K562 (cell line): ENCODE data around the gene CAAP1. TPM values are rescaled to one million over a fixed set of nuclear protein-coding genes. Genes with fewer than 3 reads are reported as not detected.
A peak's percentile ranks its signal among the peaks of the same experiment; 100 is the strongest.

Source experiments
- ATAC-seq: fragments of 200-7000 bp; cut with Tn5 transposase; 3 replicates; pipeline ENCODE4 v1.9.1; 2020; ENCODE audit warnings: moderate library complexity
- BruUV-seq: library from RNA; stranded (reverse); fragments of 400-500 nt; replicated peaks from 2 replicates; lab custom pipeline; 2021; lab: Mats Ljungman, UMichigan
- CTCF ChIA-PET: fragments of 300-600 bp; formaldehyde crosslinking; extraction: SDS; loops from one replicate; lab custom pipeline; 2021; ENCODE audit warnings: low intra/inter-chr PET ratio; lab: Yijun Ruan, JAX
- POLR2A ChIA-PET: fragments of 300-600, 350-650 bp; sonication (Branson Sonifier 250); formaldehyde crosslinking; extraction: SDS; loops from one replicate; lab custom pipeline; 2021; ENCODE audit warnings: antibody characterized with exemption, inconsistent platforms; lab: Yijun Ruan, JAX
- DNase-seq, 4 experiments: peaks; one replicate each; pipeline versions ENCODE4 v3.0.0 to v3.0.0-alpha.2; 2011 to 2018; ENCODE audit warnings: low spot score in 3 of 4, mixed read lengths in 3 of 4; ENCODE audit errors: extremely low read depth in 1 of 4
- FAIRE-seq: peaks from 2 replicates; lab custom pipeline; 2011; peaks lifted over from hg19 to GRCh38; lab: Jason Lieb, UNC
- H2AFZ ChIP-seq: 2 replicates; pipeline ENCODE4 v1.6.0; 2011; ENCODE audit warnings: low read depth, low read length, control low read depth, inconsistent platforms
- H3K27ac ChIP-seq: fragments of 200-600 bp; 3 replicates; pipeline ENCODE4 v1.8.0; 2011; ENCODE audit warnings: low read depth, mild to moderate bottlenecking, control low read depth, inconsistent platforms, low read length, moderate library complexity, mixed read lengths; ENCODE audit errors: extremely low read depth
- H3K27me3 ChIP-seq, 2 experiments: fragments of 300-600 bp in 1 of 2; 2 replicates in 1 of 2; 3 replicates in 1 of 2; pipeline versions ENCODE4 v1.6.0 to v1.8.0; 2011; ENCODE audit warnings: inconsistent platforms in 2 of 2, low read length in 2 of 2, mild to moderate bottlenecking in 1 of 2, mixed read lengths in 1 of 2, moderate library complexity in 1 of 2; ENCODE audit not compliant: control insufficient read depth in 2 of 2, insufficient read depth in 2 of 2
- H3K36me3 ChIP-seq: fragments of 300-600 bp; 3 replicates; pipeline ENCODE4 v1.8.0; 2011; ENCODE audit warnings: mild to moderate bottlenecking, low read length, inconsistent platforms; ENCODE audit not compliant: control insufficient read depth, insufficient read depth
- H3K4me1 ChIP-seq, 2 experiments: fragments of 200-600 bp in 1 of 2; replicated peaks in 1 of 2; 2 replicates in 1 of 2; 3 replicates in 1 of 2; pipeline versions ENCODE4 v1.5.1 to v1.8.0; 2011; ENCODE audit warnings: inconsistent platforms in 2 of 2, low read length in 2 of 2, mild to moderate bottlenecking in 1 of 2, mixed read lengths in 1 of 2, moderate library complexity in 1 of 2; ENCODE audit not compliant: control insufficient read depth in 2 of 2, insufficient read depth in 2 of 2
- H3K4me2 ChIP-seq: 2 replicates; pipeline ENCODE4 v1.6.1; 2011; ENCODE audit warnings: low read length, control low read depth, inconsistent platforms, mixed read lengths; ENCODE audit not compliant: insufficient read depth
- H3K4me3 ChIP-seq: fragments of 200-600 bp; sonication (generic), shearing (Covaris generic); 2 replicates; pipeline ENCODE4 v1.5.1; 2016; ENCODE audit warnings: control low read depth, inconsistent platforms
- H3K79me2 ChIP-seq: fragments of 200-600 bp; 3 replicates; pipeline ENCODE4 v1.8.0; 2011; ENCODE audit warnings: low read length, inconsistent platforms; ENCODE audit not compliant: control insufficient read depth, insufficient read depth
- H3K9ac ChIP-seq, 2 experiments: 2 replicates each; pipeline versions ENCODE4 v1.6.0 to v1.6.1; 2011; ENCODE audit warnings: low read depth in 2 of 2, low read length in 2 of 2, control low read depth in 1 of 2, inconsistent platforms in 1 of 2, mild to moderate bottlenecking in 1 of 2, mixed read lengths in 1 of 2; ENCODE audit not compliant: insufficient read depth in 1 of 2
- H3K9me1 ChIP-seq: one replicate; pipeline ENCODE4 v1.6.0; 2011; ENCODE audit warnings: inconsistent platforms, mild to moderate bottlenecking, low read length, moderate library complexity; ENCODE audit not compliant: control insufficient read depth, insufficient read depth
- H3K9me3 ChIP-seq: replicated peaks from 2 replicates; pipeline ENCODE4 v1.5.1; 2011; ENCODE audit warnings: low read depth, low read length, inconsistent platforms; ENCODE audit not compliant: control insufficient read depth, insufficient read depth
- H4K20me1 ChIP-seq: replicated peaks from 2 replicates; pipeline ENCODE4 v1.6.1; 2011; ENCODE audit warnings: low read length, inconsistent platforms, mixed read lengths; ENCODE audit not compliant: control insufficient read depth, insufficient read depth
- CEBPB ChIP-seq: fragments of 450-650 bp; IDR thresholded peaks from 2 replicates; pipeline ENCODE4 v1.6.1; 2016; ENCODE audit warnings: missing genetic modification characterization, missing compliant biosample characterization
- CEBPG ChIP-seq, 3 experiments: fragments of 200-800 bp in 1 of 3; sonication (Bioruptor generic) in 1 of 3; sonication (generic) in 1 of 3; formaldehyde crosslinking in 1 of 3; IDR thresholded peaks in 2 of 3; conservative IDR thresholded peaks in 1 of 3; 2 replicates each; pipeline versions ENCODE4 v1.6.1 to v1.8.0; 2016 to 2022; ENCODE audit warnings: missing compliant biosample characterization in 2 of 3, missing genetic modification characterization in 2 of 3, mild to moderate bottlenecking in 1 of 3, missing genetic modification reagents in 1 of 3
- WGBS: fragments of 100-300 bp; shearing (Covaris generic); methylation state at CpG from one replicate; pipeline ENCODE4 v1.1.6; 2016; ENCODE audit warnings: low coverage, mixed read lengths; ENCODE audit not compliant: insufficient coverage; ENCODE audit errors: missing lambda C conversion rate; 5-methylcytosine and 5-hydroxymethylcytosine counted together
- in situ Hi-C: fragments of 300-500 bp; cut with MboI; formaldehyde crosslinking; loops from 4 replicates; pipeline ENCODE4 v1.15.0; 2018; ENCODE audit warnings: inconsistent platforms, mixed read lengths
- intact Hi-C: fragments of 100-400 bp; cut with micrococcal nuclease; formaldehyde crosslinking; loops from 2 replicates; pipeline ENCODE4 v1.14.2; 2022
- polyA plus RNA-seq, 8 experiments: library from polyadenylated mRNA; depleted of rRNA in 4 of 8; stranded (reverse) in 5 of 8; unstranded in 3 of 8; fragments of >200 nt; fragmentation: Nextera tagmentation in 2 of 8; fragmentation: Illumina TruSeq in 1 of 8; extraction: Ambion mirVana in 2 of 8; extraction: Trizol in 1 of 8; gene quantifications; 2 replicates each; pipeline versions ENCODE4 v1.2.1 to v1.2.3, GENCODE V29; 2011 to 2014; ENCODE audit warnings: inconsistent platforms in 1 of 8, missing spikeins in 1 of 8
- total RNA-seq, 7 experiments: library from RNA; depleted of rRNA in 6 of 7; stranded (reverse); fragments of >200 nt in 6 of 7; fragmentation: Illumina TruSeq in 2 of 7; extraction: Trizol in 2 of 7; gene quantifications; 2 replicates each; pipeline versions ENCODE4 v1.2.1 to v1.2.3, GENCODE V29; 2011 to 2021; ENCODE audit warnings: low replicate concordance in 1 of 7
- TF ChIP-seq, protein P1 (sequence below): fragments of 450-650 bp; formaldehyde crosslinking; IDR thresholded peaks from 2 replicates; pipeline ENCODE4 v1.4.0; 2020; ENCODE audit warnings: mild to moderate bottlenecking, mixed read lengths

CAAP1 gene
- total and polyA plus RNA-seq, 9 of the 15 experiments (the other 6 are each of a cell fraction or from before 2014, with no cell fraction given): 8.9 to 17.4 (median 15.3) TPM

DNA sequence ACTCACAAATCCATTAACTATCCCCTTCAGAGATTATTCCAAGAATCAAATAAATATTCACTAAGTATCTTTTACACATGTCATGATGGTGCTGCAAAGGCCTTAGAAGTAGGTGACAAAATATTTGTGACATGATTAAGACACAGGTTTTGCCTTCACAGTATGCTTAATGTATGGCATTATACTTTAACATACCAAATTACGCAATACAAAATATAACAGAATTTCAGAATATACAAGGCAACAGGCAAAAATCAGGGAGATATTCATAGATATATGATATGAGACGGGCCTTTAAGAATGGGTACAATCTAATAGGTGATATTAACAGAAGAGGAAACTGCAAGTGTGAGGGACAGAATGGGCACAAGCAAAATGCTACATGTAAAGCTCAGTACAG, 41.6 kb downstream of the CAAP1 start:
- no TSS peak for BruUV-seq
- no peaks in the 10 kb centered on the region for H3K27me3 ChIP-seq
- no peak overlapping the region for H3K4me2 ChIP-seq
- in situ Hi-C loops: loop anchor here (10.0 kb wide), 1 partner anchor 106 kb away; no protein-coding TSS in a partner anchor
- H3K27ac ChIP-seq: no peak overlapping the region
- no peak for ATAC-seq
- FAIRE-seq: no peak
- ChIA-PET CTCF (no interaction called here), POLR2A (no interaction called here)
- no peaks in the 10 kb centered on the region for H3K9me1 ChIP-seq
- WGBS: 100% methylated on average over 2 of the region's 2 CpGs
- no peak overlapping the region for H3K4me3 ChIP-seq
- H3K4me1 ChIP-seq: no peaks in the 10 kb centered on the region
- H3K9me3 ChIP-seq: no peaks in the 10 kb centered on the region
- no peak overlapping the region for H3K9ac ChIP-seq
- intact Hi-C loops: no loop called here
- TF ChIP-seq CEBPB (peak; percentile 63), CEBPG (CRISPR knock-in tag; IDR thresholded peaks at IDR 0.05) (no peak), CEBPG (tag; conservative IDR thresholded peaks at IDR 0.05 in 1 of 2, IDR thresholded peaks at IDR 0.05 in 1 of 2) (peak in 1 of 2 experiments; percentile 49; a peak in 2 of 4 replicates)
- TF ChIP-seq, protein P1, sequence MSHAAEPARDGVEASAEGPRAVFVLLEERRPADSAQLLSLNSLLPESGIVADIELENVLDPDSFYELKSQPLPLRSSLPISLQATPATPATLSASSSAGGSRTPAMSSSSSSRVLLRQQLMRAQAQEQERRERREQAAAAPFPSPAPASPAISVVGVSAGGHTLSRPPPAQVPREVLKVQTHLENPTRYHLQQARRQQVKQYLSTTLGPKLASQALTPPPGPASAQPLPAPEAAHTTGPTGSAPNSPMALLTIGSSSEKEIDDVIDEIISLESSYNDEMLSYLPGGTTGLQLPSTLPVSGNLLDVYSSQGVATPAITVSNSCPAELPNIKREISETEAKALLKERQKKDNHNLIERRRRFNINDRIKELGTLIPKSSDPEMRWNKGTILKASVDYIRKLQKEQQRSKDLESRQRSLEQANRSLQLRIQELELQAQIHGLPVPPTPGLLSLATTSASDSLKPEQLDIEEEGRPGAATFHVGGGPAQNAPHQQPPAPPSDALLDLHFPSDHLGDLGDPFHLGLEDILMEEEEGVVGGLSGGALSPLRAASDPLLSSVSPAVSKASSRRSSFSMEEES: no peak
- H3K36me3 ChIP-seq: peaks cover 30% of the 10 kb centered on the region; the same call in 1 of the 3 replicates
- no peaks in the 10 kb centered on the region for H3K79me2 ChIP-seq
- no peaks in the 10 kb centered on the region for H4K20me1 ChIP-seq
- H2AFZ ChIP-seq: no peak overlapping the region
- no peak for DNase-seq
